ENCODE results near the gene ASCC3.

- TF ChIP-seq EZH2phosphoT487 (IDR thresholded peaks at IDR 0.05; ENCODE audit: insufficient read depth, low read depth) (no peak), EZH2 (IDR thresholded peaks at IDR 0.05; ENCODE audit: insufficient read depth, poor library complexity, severe bottlenecking) (no peak)
Measured at GRCh38 chr6:100664274-100665040, 216.7 kb downstream of the ASCC3 start.

Data from GM23248 (cell line).